HepG2 (cell line): ENCODE results near the gene MIA2. TPM values are rescaled to one million over a fixed set of nuclear protein-coding genes. Genes with fewer than 3 reads are reported as not detected.

Experiments used
- ETV5 ChIP-seq: IDR thresholded peaks from 2 replicates; pipeline ENCODE4 v1.6.1; 2018; ENCODE audit warnings: missing biosample characterization, missing genetic modification reagents, inconsistent platforms, borderline replicate concordance
- FOXJ3 ChIP-seq: sonication (generic); formaldehyde crosslinking; IDR thresholded peaks from 2 replicates; pipeline ENCODE4 v1.4.0; 2020; ENCODE audit warnings: missing genetic modification reagents, mild to moderate bottlenecking, borderline replicate concordance
- GABPB1 ChIP-seq: IDR thresholded peaks from 2 replicates; pipeline ENCODE4 v1.6.1; 2016; ENCODE audit warnings: mild to moderate bottlenecking, missing genetic modification reagents, moderate library complexity, missing compliant biosample characterization
- GLI4 ChIP-seq: sonication (generic); formaldehyde crosslinking; IDR thresholded peaks from 2 replicates; pipeline ENCODE4 v1.5.1; 2020; ENCODE audit warnings: missing genetic modification reagents, mild to moderate bottlenecking, moderate library complexity, borderline replicate concordance
- HDAC1 ChIP-seq: sonication (generic); formaldehyde crosslinking; IDR thresholded peaks from 2 replicates; pipeline ENCODE4 v1.5.1; 2020; ENCODE audit warnings: mild to moderate bottlenecking, missing genetic modification reagents
- HIVEP1 ChIP-seq: sonication (generic); formaldehyde crosslinking; IDR thresholded peaks from 2 replicates; pipeline ENCODE4 v1.4.0; 2020; ENCODE audit warnings: mild to moderate bottlenecking, missing genetic modification reagents
- KAT8 ChIP-seq: IDR thresholded peaks from 2 replicates; pipeline ENCODE4 v1.6.1; 2016; ENCODE audit warnings: missing genetic modification reagents, missing compliant biosample characterization
- KDM1A ChIP-seq: IDR thresholded peaks from 2 replicates; pipeline ENCODE4 v1.6.1; 2016; ENCODE audit warnings: missing compliant biosample characterization
- MAFF ChIP-seq: IDR thresholded peaks from 2 replicates; pipeline ENCODE4 v1.6.1; 2011; ENCODE audit warnings: low read depth, low read length, improper control_type of control experiment
- MED1 ChIP-seq: sonication (generic); formaldehyde crosslinking; IDR thresholded peaks from 2 replicates; pipeline ENCODE4 v1.4.0; 2020; ENCODE audit warnings: missing genetic modification reagents
- NCOR1 ChIP-seq: fragments of 200-600 bp; sonication (generic); IDR thresholded peaks from 2 replicates; pipeline ENCODE4 v1.7.0; 2017; ENCODE audit warnings: antibody characterized with exemption, low read length, borderline replicate concordance
- NFIC ChIP-seq: IDR thresholded peaks from 2 replicates; pipeline ENCODE4 v1.6.1; 2012; ENCODE audit warnings: mild to moderate bottlenecking, low read length, inconsistent platforms
- REPIN1 ChIP-seq: sonication (generic); formaldehyde crosslinking; IDR thresholded peaks from 2 replicates; pipeline ENCODE4 v1.8.0; 2022; ENCODE audit warnings: missing genetic modification reagents, low read depth, mild to moderate bottlenecking, borderline replicate concordance
- SALL1 ChIP-seq: sonication (generic); formaldehyde crosslinking; IDR thresholded peaks from 2 replicates; pipeline ENCODE4 v1.8.0; 2022; ENCODE audit warnings: mild to moderate bottlenecking, missing genetic modification reagents
- SIN3B ChIP-seq: fragments of 150-350 bp; IDR thresholded peaks from 2 replicates; pipeline ENCODE4 v1.6.1; 2014; ENCODE audit warnings: low read length
- TGIF2 ChIP-seq: IDR thresholded peaks from 2 replicates; pipeline ENCODE4 v1.6.1; 2016; ENCODE audit warnings: control low read depth, missing compliant biosample characterization
- THAP9 ChIP-seq: sonication (generic); formaldehyde crosslinking; IDR thresholded peaks from 2 replicates; pipeline ENCODE4; 2020; ENCODE audit warnings: missing genetic modification reagents, mild to moderate bottlenecking, borderline replicate concordance
- U2AF2 ChIP-seq: fragments of 200-400 bp; formaldehyde crosslinking; IDR thresholded peaks from 2 replicates; pipeline ENCODE4 v1.6.1; 2017; ENCODE audit warnings: low read depth, mild to moderate bottlenecking, low read length
- ZMYM2 ChIP-seq: sonication (generic); formaldehyde crosslinking; IDR thresholded peaks from 2 replicates; pipeline ENCODE4 v1.8.0; 2022; ENCODE audit warnings: mild to moderate bottlenecking, missing genetic modification reagents
- ZNF280D ChIP-seq: sonication (generic); formaldehyde crosslinking; IDR thresholded peaks from 2 replicates; pipeline ENCODE4 v1.5.1; 2020; ENCODE audit warnings: mild to moderate bottlenecking, missing genetic modification reagents
- ZNF3 ChIP-seq: IDR thresholded peaks from 2 replicates; pipeline ENCODE4 v1.7.0; 2017; ENCODE audit warnings: inconsistent platforms
- ZUFSP ChIP-seq: sonication (generic); formaldehyde crosslinking; IDR thresholded peaks from 2 replicates; pipeline ENCODE4 v1.9.0; 2021; ENCODE audit warnings: missing genetic modification reagents, mild to moderate bottlenecking, borderline replicate concordance
- polyA plus RNA-seq, 8 experiments: library from polyadenylated mRNA; depleted of rRNA in 3 of 8; stranded (reverse) in 7 of 8; unstranded in 1 of 8; fragments of >200 nt; fragmentation: Illumina TruSeq in 4 of 8; extraction: Trizol in 4 of 8; gene quantifications; 2 replicates each; pipeline versions ENCODE4 v1.2.1 to v1.2.3, GENCODE V29; 2011 to 2016; ENCODE audit warnings: low read depth in 4 of 8, missing spikeins in 1 of 8, mixed read lengths in 1 of 8; ENCODE audit not compliant: insufficient read depth in 1 of 8
- total RNA-seq, 5 experiments: library from RNA; depleted of rRNA; stranded (reverse); fragments of >200 nt; fragmentation: Illumina TruSeq; extraction: Trizol; gene quantifications; 2 replicates each; pipeline ENCODE4 v1.2.3, GENCODE V29; 2016; ENCODE audit warnings: low read depth in 1 of 5

Gene MIA2
- total and polyA plus RNA-seq, 2 of the 13 experiments (the other 11 are each of a cell fraction or from before 2014, with no cell fraction given): 134 to 158 TPM

- TF ChIP-seq KDM1A (CRISPR knock-in tag) (peak; percentile 99), ETV5 (peak; percentile 67; the same call in 1 of the 2 replicates), ZMYM2 (CRISPR knock-in tag) (peak; percentile 99), TGIF2 (CRISPR knock-in tag) (peak; percentile 34; the same call in 1 of the 2 replicates), NFIC (peak; percentile 58; the same call in 1 of the 2 replicates), FOXJ3 (peak; percentile 84; the same call in 1 of the 2 replicates), MAFF (no peak), SIN3B (no peak), ZUFSP (CRISPR knock-in tag) (no peak), ZNF280D (CRISPR knock-in tag) (peak; percentile 98), KAT8 (CRISPR knock-in tag) (peak; percentile 67; the same call in 1 of the 2 replicates), NCOR1 (peak; percentile 47; the same call in 1 of the 2 replicates), REPIN1 (CRISPR knock-in tag) (peak; percentile 57; the same call in 1 of the 2 replicates), THAP9 (no peak), ZNF3 (CRISPR knock-in tag) (0 out of 2 replicates have a peak, but pooled peaks have one; percentile 40), GLI4 (CRISPR knock-in tag) (no peak), GABPB1 (peak; percentile 54), MED1 (CRISPR knock-in tag) (peak; percentile 72), HDAC1 (CRISPR knock-in tag) (peak; percentile 13; the same call in 1 of the 2 replicates), HIVEP1 (CRISPR knock-in tag) (peak; percentile 58; the same call in 1 of the 2 replicates), U2AF2 (0 out of 2 replicates have a peak, but pooled peaks have one; percentile 55), SALL1 (CRISPR knock-in tag) (peak; percentile 76)
Measured at GRCh38 chr14:39232554-39233415, 930 bp upstream of the MIA2 start (continued).
